Loucy (cell line): Measurements from ENCODE around the gene SLC39A1.

ENCODE experiments used
- H2AFZ ChIP-seq: fragments of 200-600 bp; sonication (generic); 2 replicates; pipeline ENCODE4 v1.6.0; 2016; ENCODE audit warnings: antibody characterized with exemption, mild to moderate bottlenecking, low read length, moderate library complexity
- H3F3A ChIP-seq: fragments of 200-600 bp; 2 replicates; pipeline ENCODE4 v1.6.0; 2016; ENCODE audit warnings: antibody characterized with exemption, low read depth, mild to moderate bottlenecking
- H3K27me3 ChIP-seq: fragments of 200-600 bp; sonication (generic); 2 replicates; pipeline ENCODE4 v1.6.1; 2014; ENCODE audit warnings: low read length, mild to moderate bottlenecking; ENCODE audit not compliant: insufficient read depth, poor library complexity, severe bottlenecking
- H3K36me3 ChIP-seq: fragments of 200-600 bp; sonication (generic); 2 replicates; pipeline ENCODE4 v1.6.1; 2016; ENCODE audit warnings: low read length; ENCODE audit not compliant: insufficient read depth
- H3K4me1 ChIP-seq: fragments of 200-600 bp; sonication (generic); 2 replicates; pipeline ENCODE4 v1.5.1; 2014; ENCODE audit warnings: low read length, mild to moderate bottlenecking; ENCODE audit not compliant: insufficient read depth, poor library complexity, severe bottlenecking
- H3K4me2 ChIP-seq: fragments of 200-600 bp; sonication (generic); 2 replicates; pipeline ENCODE4 v1.6.0; 2014; ENCODE audit warnings: antibody characterized with exemption, low read length, low read depth, mild to moderate bottlenecking; ENCODE audit not compliant: poor library complexity, severe bottlenecking
- H3K4me3 ChIP-seq: fragments of 200-600 bp; sonication (generic); 2 replicates; pipeline ENCODE4 v1.5.1; 2014; ENCODE audit warnings: low read length, mild to moderate bottlenecking, mixed read lengths; ENCODE audit not compliant: poor library complexity, severe bottlenecking
- H3K79me2 ChIP-seq: fragments of 200-600 bp; sonication (generic); 2 replicates; pipeline ENCODE4 v1.6.1; 2014; ENCODE audit warnings: low read length; ENCODE audit not compliant: insufficient read depth
- H3K9ac ChIP-seq: fragments of 200-600 bp; sonication (generic); 2 replicates; pipeline ENCODE4 v1.6.0; 2014; ENCODE audit warnings: mild to moderate bottlenecking, low read depth, low read length, moderate library complexity; ENCODE audit not compliant: poor library complexity, severe bottlenecking
- H3K9me2 ChIP-seq: fragments of 200-600 bp; sonication (generic); replicated peaks from 2 replicates; pipeline ENCODE4 v1.6.1; 2016; ENCODE audit warnings: low read depth, low read length, mixed read lengths
- H3K9me3 ChIP-seq: fragments of 200-600 bp; sonication (generic); 2 replicates; pipeline ENCODE4 v1.6.1; 2014; ENCODE audit warnings: mild to moderate bottlenecking, antibody characterized with exemption, low read length, low read depth; ENCODE audit not compliant: insufficient read depth
- H4K20me1 ChIP-seq: fragments of 200-600 bp; sonication (generic); 2 replicates; pipeline ENCODE4 v1.6.0; 2014; ENCODE audit warnings: antibody characterized with exemption, low read length, mild to moderate bottlenecking; ENCODE audit not compliant: insufficient read depth, poor library complexity, severe bottlenecking
- EZH2phosphoT487 ChIP-seq: fragments of 200-600 bp; IDR thresholded peaks from 2 replicates; pipeline ENCODE4 v1.6.1; 2018; ENCODE audit warnings: antibody characterized with exemption, mild to moderate bottlenecking, moderate library complexity, borderline replicate concordance
- TF ChIP-seq, protein P1 (sequence below): fragments of 200-600 bp; sonication (generic); conservative IDR thresholded peaks from 2 replicates; pipeline ENCODE4 v1.5.1; 2014; ENCODE audit warnings: mild to moderate bottlenecking, antibody characterized with exemption, low read length

The SLC39A1 gene

DNA sequence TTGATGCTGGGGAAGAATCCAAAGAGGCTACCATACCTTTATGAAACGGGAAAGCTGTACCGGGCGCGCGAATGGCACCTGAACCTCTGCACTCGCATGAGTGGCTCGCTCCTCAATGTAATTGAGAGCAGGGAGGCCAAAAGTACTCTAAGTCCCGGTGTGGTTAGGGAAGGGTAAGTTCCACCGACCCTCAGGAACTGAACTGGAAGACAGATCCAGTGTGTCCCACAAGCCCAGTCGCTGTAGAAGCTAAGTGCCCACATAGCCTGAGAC, 41.6 kb downstream of the SLC39A1 start:
- no peak for TF ChIP-seq EZH2phosphoT487
- TF ChIP-seq, protein P1, sequence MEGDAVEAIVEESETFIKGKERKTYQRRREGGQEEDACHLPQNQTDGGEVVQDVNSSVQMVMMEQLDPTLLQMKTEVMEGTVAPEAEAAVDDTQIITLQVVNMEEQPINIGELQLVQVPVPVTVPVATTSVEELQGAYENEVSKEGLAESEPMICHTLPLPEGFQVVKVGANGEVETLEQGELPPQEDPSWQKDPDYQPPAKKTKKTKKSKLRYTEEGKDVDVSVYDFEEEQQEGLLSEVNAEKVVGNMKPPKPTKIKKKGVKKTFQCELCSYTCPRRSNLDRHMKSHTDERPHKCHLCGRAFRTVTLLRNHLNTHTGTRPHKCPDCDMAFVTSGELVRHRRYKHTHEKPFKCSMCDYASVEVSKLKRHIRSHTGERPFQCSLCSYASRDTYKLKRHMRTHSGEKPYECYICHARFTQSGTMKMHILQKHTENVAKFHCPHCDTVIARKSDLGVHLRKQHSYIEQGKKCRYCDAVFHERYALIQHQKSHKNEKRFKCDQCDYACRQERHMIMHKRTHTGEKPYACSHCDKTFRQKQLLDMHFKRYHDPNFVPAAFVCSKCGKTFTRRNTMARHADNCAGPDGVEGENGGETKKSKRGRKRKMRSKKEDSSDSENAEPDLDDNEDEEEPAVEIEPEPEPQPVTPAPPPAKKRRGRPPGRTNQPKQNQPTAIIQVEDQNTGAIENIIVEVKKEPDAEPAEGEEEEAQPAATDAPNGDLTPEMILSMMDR: no peak
- no peaks in the 10 kb centered on the region for H3K9me3 ChIP-seq
- H3K4me2 ChIP-seq: peak overlapping the region; percentile 94
- H3K9me2 ChIP-seq: no peaks in the 10 kb centered on the region
- H3K9ac ChIP-seq: peak overlapping the region; percentile 96
- H3K27me3 ChIP-seq: no peaks in the 10 kb centered on the region
- peaks cover 63% of the 10 kb centered on the region for H3K79me2 ChIP-seq
- peaks cover 4% of the 10 kb centered on the region; the same call in 1 of the 2 replicates for H3K36me3 ChIP-seq
- H2AFZ ChIP-seq: no peak overlapping the region
- H4K20me1 ChIP-seq: peaks cover 49% of the 10 kb centered on the region
- H3F3A ChIP-seq: no peaks in the 10 kb centered on the region
- peaks cover 36% of the 10 kb centered on the region for H3K4me1 ChIP-seq
- peak overlapping the region; percentile 97 for H3K4me3 ChIP-seq

DNA sequence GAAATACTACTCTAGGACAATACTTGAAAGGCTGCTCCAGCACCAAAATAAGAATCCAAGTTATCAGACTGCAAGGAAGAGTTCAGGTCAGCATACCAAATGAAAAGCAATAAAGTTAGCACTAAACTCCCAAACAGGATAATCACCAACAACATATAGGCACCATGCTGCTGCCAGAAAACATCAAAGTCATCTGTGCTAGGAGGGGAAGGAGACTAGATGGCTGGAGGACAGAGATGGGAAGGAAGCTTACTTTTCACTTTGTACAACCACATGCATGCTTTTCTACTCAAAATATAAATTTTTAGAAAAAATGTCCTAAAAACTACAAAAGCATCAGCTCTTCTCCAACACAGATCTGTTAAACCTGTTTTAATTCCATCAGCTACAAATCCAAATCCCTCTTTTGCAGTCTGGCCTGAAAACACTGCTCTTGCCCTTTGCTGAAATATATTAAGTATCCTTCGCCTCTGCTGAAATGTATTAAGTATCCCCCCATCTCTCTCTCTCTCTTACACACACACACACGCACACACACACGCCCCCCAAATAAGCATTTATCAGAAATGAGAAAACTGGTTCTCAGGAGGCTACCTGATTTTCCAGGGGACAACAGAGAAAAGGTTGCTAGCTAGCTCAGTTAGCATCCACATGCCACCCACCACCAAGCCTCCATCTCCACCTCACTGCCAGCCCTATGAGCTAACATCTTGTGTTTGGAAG, 42.1 kb downstream of the SLC39A1 start:
- H3K36me3 ChIP-seq: peaks cover 4% of the 10 kb centered on the region; the same call in 1 of the 2 replicates
- H3K9me2 ChIP-seq: no peaks in the 10 kb centered on the region
- peak overlapping the region; percentile 94 for H3K4me2 ChIP-seq
- peaks cover 54% of the 10 kb centered on the region for H4K20me1 ChIP-seq
- peaks cover 68% of the 10 kb centered on the region for H3K79me2 ChIP-seq
- TF ChIP-seq EZH2phosphoT487: no peak
- TF ChIP-seq, protein P1: no peak
- H3K27me3 ChIP-seq: no peaks in the 10 kb centered on the region
- peak overlapping the region; percentile 96 for H3K9ac ChIP-seq
- H2AFZ ChIP-seq: no peak overlapping the region
- H3F3A ChIP-seq: no peaks in the 10 kb centered on the region
- no peaks in the 10 kb centered on the region for H3K9me3 ChIP-seq
- H3K4me3 ChIP-seq: peak overlapping the region; percentile 97
- peaks cover 38% of the 10 kb centered on the region for H3K4me1 ChIP-seq

DNA sequence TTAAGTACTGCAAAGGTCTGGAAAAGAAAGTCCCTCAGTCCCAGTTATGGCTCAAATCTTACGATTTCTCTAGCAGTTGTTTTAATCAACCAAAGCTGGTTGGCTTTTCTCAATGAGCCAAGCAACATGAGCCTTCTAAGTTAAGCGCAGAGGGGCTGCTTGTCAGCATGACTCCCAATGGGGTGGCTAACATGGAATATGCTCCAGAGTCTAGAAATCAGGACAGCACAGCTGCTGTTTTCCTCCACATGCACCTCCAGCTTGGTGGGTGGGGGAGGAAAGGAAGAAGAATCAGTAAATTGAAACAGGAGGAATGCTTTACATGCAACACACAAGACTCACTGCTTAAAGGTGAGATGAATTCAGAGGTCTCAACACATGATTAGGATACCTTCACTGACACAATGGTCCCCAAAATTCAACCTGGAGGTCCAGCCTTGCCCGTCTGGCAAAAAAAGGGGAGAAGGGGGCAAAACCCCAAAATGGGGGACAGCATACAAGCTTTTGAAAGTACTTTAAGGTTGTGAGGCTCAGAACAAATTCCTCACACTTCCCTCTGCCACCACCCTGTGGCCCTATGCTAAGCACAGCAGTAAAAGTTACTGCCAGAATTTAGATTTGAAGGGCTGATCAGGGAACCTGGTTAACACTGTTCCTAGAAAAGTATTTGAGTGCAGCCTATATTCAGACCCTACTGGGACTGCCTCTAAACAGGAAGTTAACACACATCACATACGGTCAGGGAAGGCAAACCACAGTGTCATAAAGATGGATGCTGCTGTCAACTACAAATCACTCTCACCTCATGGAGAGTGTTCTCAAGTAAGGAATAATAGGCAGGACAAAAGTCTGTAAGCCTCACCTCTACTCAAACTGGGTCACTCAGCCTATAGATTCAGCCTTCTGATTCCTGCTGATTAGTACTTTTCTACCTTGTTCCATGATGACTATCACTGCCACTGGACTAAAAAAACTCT, 43.2 kb downstream of the SLC39A1 start:
- Histone ChIP-seq H3K4me1 (peaks cover 40% of the 10 kb centered on the region), H3F3A (no peaks in the 10 kb centered on the region), H3K36me3 (peaks cover 4% of the 10 kb centered on the region; the same call in 1 of the 2 replicates), H3K9me3 (no peaks in the 10 kb centered on the region), H3K4me2 (peak overlapping the region; percentile 94), H3K79me2 (peaks cover 79% of the 10 kb centered on the region), H3K9ac (peak overlapping the region; percentile 96), H4K20me1 (peaks cover 64% of the 10 kb centered on the region), H3K27me3 (no peaks in the 10 kb centered on the region), H3K4me3 (peak overlapping the region; percentile 97), H3K9me2 (no peaks in the 10 kb centered on the region), H2AFZ (no peak overlapping the region)
- TF ChIP-seq EZH2phosphoT487: no peak
- TF ChIP-seq, protein P1: peak; percentile 39
